Sciatic nerve (tissue), 2 donors: ENCODE results near the gene CMTM5. TPM values are rescaled to one million over a fixed set of nuclear protein-coding genes. Genes with fewer than 3 reads are reported as not detected.
A peak's percentile ranks its signal among the peaks of the same experiment; 100 is the strongest.
"Not testable (repeated sequence)": the region's sequence is repeated elsewhere in the genome, so short reads cannot be mapped to it uniquely, and the experiment has no call there.

Source experiments
- ATAC-seq: fragments of 200-7000 bp; cut with Tn5 transposase; one replicate; pipeline ENCODE4 v1.9.1; 2020; ENCODE audit warnings: mild to moderate bottlenecking, moderate library complexity
- DNase-seq: peaks from one replicate; pipeline ENCODE4 v3.0.0-alpha.2; 2020; ENCODE audit warnings: low spot score
- intact Hi-C: fragments of 100-400 bp; cut with DNase I; formaldehyde crosslinking; loops from one replicate; pipeline ENCODE4 v1.14.2; 2022
- microRNA-seq: library from miRNA; unstranded; fragments of <30 nt; microRNA quantifications from one replicate; pipeline ENCODE4 v1.2.0, GENCODE V29; 2020
- total RNA-seq: library from RNA; stranded (reverse); fragmentation: NEBNext Ultra II Directional; extraction: Animal tissue kit (Norgen Biotek cat#: 25700); gene quantifications from one replicate; pipeline ENCODE4 v1.2.1, GENCODE V29; 2021
- donor health status: DM: no; HTN: no; CAD: no.
- donor health status: DM: no; HTN: no; CAD: no.

Gene CMTM5
- total RNA-seq, 1 donor from 2014 or later: 75.3 TPM

- DNase-seq, intact Hi-C loops, ATAC-seq: not testable (repeated sequence)
These were observed 49.0 kb downstream of the CMTM5 start for GRCh38 chr14:23425798-23426197.

- no peak for DNase-seq
- no peak for ATAC-seq
- intact Hi-C loops: no loop called here
These were observed 52.0 kb downstream of the CMTM5 start for GRCh38 chr14:23428686-23429495.

Small RNAs within 50 kb of the gene (microRNA-seq; reads per million reads assigned to microRNA genes)
- 4.0 reads per million, percentile 7 among the genes with 10 or more reads in this experiment for gene MIR208A
- gene MIR208B: 84.7 reads per million, percentile 54 among the genes with 10 or more reads in this experiment

Other genes starting within 250 kb of the CMTM5 start
- 15.0 TPM for gene SLC7A8, start 193.4 kb upstream of the CMTM5 start, total RNA-seq
- not detected for gene RNF212B, start 139.1 kb upstream of the CMTM5 start, total RNA-seq
- gene HOMEZ, start 90.9 kb upstream of the CMTM5 start, total RNA-seq: 8.3 TPM
- gene PPP1R3E, start 74.2 kb upstream of the CMTM5 start, total RNA-seq: 24.0 TPM
- gene BCL2L2, start 70.2 kb upstream of the CMTM5 start, total RNA-seq: 56.5 TPM
- gene PABPN1, start 55.6 kb upstream of the CMTM5 start, total RNA-seq: 135 TPM
- 67.3 TPM for gene SLC22A17, start 24.2 kb upstream of the CMTM5 start, total RNA-seq
- 46.6 TPM for gene EFS, start 11.9 kb upstream of the CMTM5 start, total RNA-seq
- not detected for gene IL25, start 4.2 kb upstream of the CMTM5 start, total RNA-seq
- not detected for gene MYH6, start 31.2 kb downstream of the CMTM5 start, total RNA-seq
- gene MYH7, start 58.6 kb downstream of the CMTM5 start, total RNA-seq: 0.18 TPM
- 41.1 TPM for gene NGDN, start 92.7 kb downstream of the CMTM5 start, total RNA-seq
- gene ZFHX2, start 174.7 kb downstream of the CMTM5 start, total RNA-seq: 7.4 TPM
- 19.7 TPM for gene THTPA, start 179.2 kb downstream of the CMTM5 start, total RNA-seq
- gene AP1G2, start 190.7 kb downstream of the CMTM5 start, total RNA-seq: 59.6 TPM
- 0.85 TPM for gene JPH4, start 201.7 kb downstream of the CMTM5 start, total RNA-seq